Caco-2 (cell line): ENCODE measurements around the gene MPND. TPM values are rescaled to one million over a fixed set of nuclear protein-coding genes. Genes with fewer than 3 reads are reported as not detected.
"Not testable (repeated sequence)": the region's sequence is repeated elsewhere in the genome, so short reads cannot be mapped to it uniquely, and the experiment has no call there.

Experiments
- BruUV-seq: library from RNA; stranded (reverse); fragments of 400-500 nt; replicated peaks from 2 replicates; lab custom pipeline; 2021; lab: Mats Ljungman, UMichigan
- CTCF ChIA-PET: fragments of 300-600 bp; sonication (Branson Sonifier 250); formaldehyde crosslinking; loops from one replicate; lab custom pipeline; 2022; ENCODE audit warnings: antibody characterized with exemption; lab: Charles Lee
- POLR2A ChIA-PET: fragments of 300-600 bp; sonication (Branson Sonifier 250); formaldehyde crosslinking; loops from one replicate; lab custom pipeline; 2022; ENCODE audit warnings: antibody characterized with exemption; lab: Charles Lee
- DNase-seq, 2 experiments: peaks; one replicate each; pipeline versions ENCODE4 v3.0.0 to v3.0.0-alpha.2; 2020 to 2022
- H3K27me3 ChIP-seq: replicated peaks from 2 replicates; pipeline ENCODE4 v1.6.0; 2011; ENCODE audit warnings: low read length; ENCODE audit not compliant: control insufficient read depth, insufficient read depth
- H3K36me3 ChIP-seq: 2 replicates; pipeline ENCODE4 v1.5.1; 2011; ENCODE audit warnings: low read length; ENCODE audit not compliant: control insufficient read depth, insufficient read depth
- H3K4me1 ChIP-seq: fragments of 250-450 bp; sonication (Bioruptor Pico); 2 replicates; pipeline ENCODE4 v1.5.1; 2020; ENCODE audit warnings: mild to moderate bottlenecking
- H3K4me3 ChIP-seq: 2 replicates; pipeline ENCODE4 v1.5.1; 2011; ENCODE audit warnings: low read depth, mild to moderate bottlenecking, control low read depth, low read length
- H3K9me3 ChIP-seq: fragments of 250-450 bp; sonication (Bioruptor Pico); 2 replicates; pipeline ENCODE4 v1.5.1; 2020; ENCODE audit warnings: mild to moderate bottlenecking, moderate library complexity
- H3K27ac Mint-ChIP-seq: one replicate; pipeline ENCODE4 v1.8.0; 2022; ENCODE audit warnings: mixed read lengths; ENCODE audit not compliant: unreplicated experiment
- H3K27me3 Mint-ChIP-seq: one replicate; pipeline ENCODE4 v1.8.0; 2022; ENCODE audit warnings: mixed read lengths; ENCODE audit not compliant: insufficient read depth, unreplicated experiment
- H3K36me3 Mint-ChIP-seq: one replicate; pipeline ENCODE4 v1.8.0; 2022; ENCODE audit warnings: mild to moderate bottlenecking, mixed read lengths; ENCODE audit not compliant: insufficient read depth, unreplicated experiment
- H3K4me1 Mint-ChIP-seq: one replicate; pipeline ENCODE4 v1.8.0; 2022; ENCODE audit warnings: low read depth, mixed read lengths; ENCODE audit not compliant: unreplicated experiment
- H3K4me3 Mint-ChIP-seq: one replicate; pipeline ENCODE4 v1.8.0; 2022; ENCODE audit warnings: mild to moderate bottlenecking, moderate library complexity, mixed read lengths; ENCODE audit not compliant: unreplicated experiment
- H3K9me3 Mint-ChIP-seq: one replicate; pipeline ENCODE4 v1.8.0; 2022; ENCODE audit warnings: mixed read lengths; ENCODE audit not compliant: unreplicated experiment
- intact Hi-C: fragments of 100-400 bp; cut with micrococcal nuclease; formaldehyde crosslinking; loops from one replicate; pipeline ENCODE4 v1.10.0; 2022; ENCODE audit not compliant: unreplicated experiment
- total RNA-seq: library from RNA; stranded (reverse); gene quantifications from 2 replicates; pipeline ENCODE4 v1.2.3, GENCODE V29; 2022
- TF ChIP-seq, protein P1 (sequence below), 2 experiments: fragments of 200-600 bp in 1 of 2; IDR thresholded peaks; 1 replicate in 1 of 2; 2 replicates in 1 of 2; pipeline versions ENCODE4 v1.5.1 to v1.8.0; 2011 to 2022; ENCODE audit warnings: antibody characterized with exemption in 1 of 2, control low read depth in 1 of 2, inconsistent platforms in 1 of 2, low read depth in 1 of 2, low read length in 1 of 2, mild to moderate bottlenecking in 1 of 2, moderate library complexity in 1 of 2; ENCODE audit not compliant: insufficient read depth in 1 of 2, severe bottlenecking in 1 of 2, unreplicated experiment in 1 of 2

Gene MPND
- total RNA-seq, 1 experiment from 2014 or later, result 35.7 TPM

DNA sequence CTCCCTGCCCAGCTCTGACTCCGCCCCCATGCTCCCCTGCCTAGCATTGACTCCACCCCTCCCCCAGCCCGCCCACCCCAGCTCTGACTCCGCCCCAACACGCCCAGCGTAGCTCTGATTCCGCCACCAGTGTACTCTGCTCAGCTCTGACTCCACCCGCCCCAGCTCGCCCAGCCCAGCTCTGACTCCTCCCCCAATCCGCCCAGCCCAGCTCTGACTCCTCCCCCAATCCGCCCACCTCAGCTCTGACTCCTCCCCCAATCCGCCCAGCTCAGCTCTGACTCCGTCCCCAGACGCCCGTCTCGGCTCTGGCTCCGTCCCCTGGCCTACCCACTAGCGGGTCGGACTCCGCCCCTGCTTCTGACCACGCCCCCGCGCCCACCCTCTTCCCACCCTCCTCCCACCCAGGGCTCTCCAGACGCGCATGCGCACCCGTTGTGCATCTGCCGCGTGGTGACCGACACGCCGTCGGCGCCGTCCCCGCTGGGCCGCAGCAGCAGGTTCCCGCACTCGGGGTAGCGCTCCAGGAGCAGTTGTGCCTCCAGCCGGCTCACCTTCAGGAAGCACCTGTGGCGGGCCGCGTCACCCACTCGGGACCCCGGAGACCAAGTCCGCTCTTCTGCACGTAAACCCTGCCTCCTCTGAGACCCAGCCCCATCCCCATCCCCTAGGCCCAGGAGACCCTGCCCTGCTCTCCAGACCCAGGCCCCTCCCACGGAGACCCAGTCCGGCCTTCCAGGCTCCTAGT, 14.9 kb upstream of the MPND start:
- BruUV-seq, result no TSS peak
- H3K9me3 ChIP-seq, result no peaks in the 10 kb centered on the region
- H3K4me3 ChIP-seq, result peak overlapping the region; percentile 35
- peak; percentile 82 to 90 for DNase-seq
- peaks cover 55% of the 10 kb centered on the region for H3K36me3 Mint-ChIP-seq
- intact Hi-C loops, result no loop called here
- no peaks in the 10 kb centered on the region for H3K9me3 Mint-ChIP-seq
- H3K27me3 ChIP-seq, result no peaks in the 10 kb centered on the region
- TF ChIP-seq, protein P1, sequence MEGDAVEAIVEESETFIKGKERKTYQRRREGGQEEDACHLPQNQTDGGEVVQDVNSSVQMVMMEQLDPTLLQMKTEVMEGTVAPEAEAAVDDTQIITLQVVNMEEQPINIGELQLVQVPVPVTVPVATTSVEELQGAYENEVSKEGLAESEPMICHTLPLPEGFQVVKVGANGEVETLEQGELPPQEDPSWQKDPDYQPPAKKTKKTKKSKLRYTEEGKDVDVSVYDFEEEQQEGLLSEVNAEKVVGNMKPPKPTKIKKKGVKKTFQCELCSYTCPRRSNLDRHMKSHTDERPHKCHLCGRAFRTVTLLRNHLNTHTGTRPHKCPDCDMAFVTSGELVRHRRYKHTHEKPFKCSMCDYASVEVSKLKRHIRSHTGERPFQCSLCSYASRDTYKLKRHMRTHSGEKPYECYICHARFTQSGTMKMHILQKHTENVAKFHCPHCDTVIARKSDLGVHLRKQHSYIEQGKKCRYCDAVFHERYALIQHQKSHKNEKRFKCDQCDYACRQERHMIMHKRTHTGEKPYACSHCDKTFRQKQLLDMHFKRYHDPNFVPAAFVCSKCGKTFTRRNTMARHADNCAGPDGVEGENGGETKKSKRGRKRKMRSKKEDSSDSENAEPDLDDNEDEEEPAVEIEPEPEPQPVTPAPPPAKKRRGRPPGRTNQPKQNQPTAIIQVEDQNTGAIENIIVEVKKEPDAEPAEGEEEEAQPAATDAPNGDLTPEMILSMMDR (IDR thresholded peaks at IDR 0.05; ENCODE audit: insufficient read depth in 1 of 2, low read depth in 1 of 2, low read length in 1 of 2, severe bottlenecking in 1 of 2, unreplicated experiment in 1 of 2), result no peak
- H3K4me1 Mint-ChIP-seq, result peaks cover 5% of the 10 kb centered on the region
- 0 out of 2 replicates have a peak, but pooled peaks cover 2% of the 10 kb centered on the region for H3K36me3 ChIP-seq
- H3K4me3 Mint-ChIP-seq, result peak overlapping the region; percentile 54
- ChIA-PET POLR2A (interaction anchor here (0.8 to 1.2 kb wide), 2 partner anchors 15 to 74 kb away, joined by 5 to 9 read pairs; partner anchors contain the start of genes CHAF1A and MPND), CTCF (interaction anchor here (0.6 to 0.9 kb wide), 3 partner anchors 14 to 178 kb away, joined by 3 read pairs; no protein-coding TSS in a partner anchor)
- no peak overlapping the region for H3K27ac Mint-ChIP-seq
- H3K4me1 ChIP-seq, result no peaks in the 10 kb centered on the region
- H3K27me3 Mint-ChIP-seq, result no peaks in the 10 kb centered on the region

DNA sequence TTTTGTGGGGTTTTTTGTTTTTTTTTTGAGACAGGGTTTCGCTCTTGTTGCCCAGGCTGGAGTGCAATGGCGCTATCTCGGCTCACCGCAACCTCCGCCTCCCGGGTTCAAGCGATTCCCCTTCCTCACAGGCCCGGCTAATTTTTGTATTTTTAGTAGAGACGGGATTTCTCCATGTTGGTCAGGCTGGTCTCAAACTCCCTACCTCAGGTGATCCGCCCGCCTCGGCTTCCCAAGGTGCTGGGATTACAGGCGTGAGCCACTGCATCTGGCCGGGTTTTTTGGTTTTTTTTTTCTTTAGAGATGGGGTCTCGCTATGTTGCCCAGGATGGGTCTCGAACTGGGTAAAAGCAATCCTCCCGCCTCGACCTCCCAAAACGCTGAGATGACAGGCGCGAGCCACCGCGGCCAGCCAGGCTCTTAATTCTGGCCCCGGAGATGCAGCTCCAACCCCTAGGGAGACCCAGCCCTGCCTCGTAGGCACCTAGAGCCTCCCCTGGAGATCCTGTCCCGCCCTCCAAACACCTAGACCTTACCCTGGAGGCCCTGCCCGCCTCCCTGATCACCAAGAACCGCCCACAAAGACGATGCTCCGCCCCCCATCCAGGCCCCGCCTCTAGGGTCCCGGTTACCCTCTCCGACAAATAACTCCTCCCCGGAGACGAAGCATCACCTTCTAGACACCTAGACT, 14.2 kb upstream of the MPND start:
- H3K4me1 ChIP-seq, H3K9me3 ChIP-seq, CTCF ChIA-PET, H3K4me1 Mint-ChIP-seq, H3K36me3 ChIP-seq, H3K27ac Mint-ChIP-seq, H3K27me3 Mint-ChIP-seq, intact Hi-C loops, POLR2A ChIA-PET, H3K27me3 ChIP-seq, H3K9me3 Mint-ChIP-seq: not testable (repeated sequence)
- H3K36me3 Mint-ChIP-seq, result peaks cover 55% of the 10 kb centered on the region
- H3K4me3 Mint-ChIP-seq, result peak overlapping the region; percentile 54
- TSS peak; percentile 65 for BruUV-seq
- DNase-seq, result peak in 1 of 2 experiments; percentile 62
- peak overlapping the region; percentile 35 for H3K4me3 ChIP-seq

DNA sequence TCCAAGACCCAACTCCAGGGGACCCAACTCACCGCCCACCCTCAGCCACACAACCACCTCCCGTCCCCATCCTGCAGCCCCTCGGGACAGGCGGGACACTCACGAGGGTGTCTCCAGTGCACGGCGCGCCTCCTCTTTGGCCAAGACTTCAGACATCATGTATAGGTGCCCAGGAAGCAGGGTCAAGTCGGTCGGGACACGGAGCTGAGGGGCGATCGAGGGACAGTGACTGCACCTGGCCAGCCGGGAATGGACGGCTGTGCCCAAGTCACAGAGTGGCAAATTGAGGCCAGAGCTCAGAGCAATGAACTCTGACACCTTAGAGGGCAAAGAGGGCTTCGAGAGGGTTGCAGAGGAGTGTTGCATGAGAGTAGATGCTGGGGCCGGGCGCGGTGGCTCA, 13.5 kb upstream of the MPND start:
- peaks cover 56% of the 10 kb centered on the region for H3K36me3 Mint-ChIP-seq
- TF ChIP-seq, protein P1 (IDR thresholded peaks at IDR 0.05; ENCODE audit: insufficient read depth in 1 of 2, low read depth in 1 of 2, low read length in 1 of 2, severe bottlenecking in 1 of 2, unreplicated experiment in 1 of 2), result no peak

More for the DNA sequence above, 13.5 kb upstream of the MPND start:
- Mint-ChIP-seq H3K27me3 (no peaks in the 10 kb centered on the region), H3K4me3 (no peak overlapping the region), H3K27ac (no peak overlapping the region), H3K4me1 (peaks cover 5% of the 10 kb centered on the region), H3K9me3 (peaks cover 9% of the 10 kb centered on the region)
- BruUV-seq, result no TSS peak
- ChIA-PET POLR2A (no interaction called here), CTCF (no interaction called here)
- H3K4me1 ChIP-seq, result no peaks in the 10 kb centered on the region
- intact Hi-C loops, result no loop called here
- H3K4me3 ChIP-seq, result no peak overlapping the region
- no peaks in the 10 kb centered on the region for H3K9me3 ChIP-seq
- no peaks in the 10 kb centered on the region for H3K27me3 ChIP-seq
- H3K36me3 ChIP-seq, result 0 out of 2 replicates have a peak, but pooled peaks cover 2% of the 10 kb centered on the region
- DNase-seq, result no peak
